IPS DF 6.9 (cell line): ENCODE data around the gene PIP5KL1.

Experiments used
- DNase-seq: peaks from one replicate; pipeline ENCODE4 v3.0.0-alpha.2; 2013; ENCODE audit warnings: low read depth, low spot score
- H3K27ac ChIP-seq: one replicate; pipeline ENCODE4 v1.5.1; 2013; ENCODE audit warnings: low read length, control low read depth
- H3K27me3 ChIP-seq: 2 replicates; pipeline ENCODE4 v1.6.1; 2013; ENCODE audit warnings: mild to moderate bottlenecking, low read length; ENCODE audit not compliant: control insufficient read depth, insufficient read depth
- H3K36me3 ChIP-seq: 2 replicates; pipeline ENCODE4 v1.6.1; 2013; ENCODE audit warnings: low read length; ENCODE audit not compliant: control insufficient read depth, insufficient read depth
- H3K4me1 ChIP-seq: 2 replicates; pipeline ENCODE4 v1.6.1; 2013; ENCODE audit warnings: low read length; ENCODE audit not compliant: control insufficient read depth, insufficient read depth
- H3K4me3 ChIP-seq: 2 replicates; pipeline ENCODE4 v1.5.1; 2013; ENCODE audit warnings: mild to moderate bottlenecking, low read length
- H3K9me3 ChIP-seq: 2 replicates; pipeline ENCODE4 v1.6.1; 2013; ENCODE audit warnings: low read length, inconsistent platforms; ENCODE audit not compliant: control insufficient read depth, insufficient read depth
- WGBS: extraction: QIAGEN DNeasy Blood & Tissue Kit; methylation state at CpG from one replicate; pipeline ENCODE4 v1.1.7; 2013; ENCODE audit warnings: mixed read lengths, missing lambda C conversion rate; ENCODE audit not compliant: insufficient read length, insufficient coverage; 5-methylcytosine and 5-hydroxymethylcytosine counted together

Gene PIP5KL1

DNA sequence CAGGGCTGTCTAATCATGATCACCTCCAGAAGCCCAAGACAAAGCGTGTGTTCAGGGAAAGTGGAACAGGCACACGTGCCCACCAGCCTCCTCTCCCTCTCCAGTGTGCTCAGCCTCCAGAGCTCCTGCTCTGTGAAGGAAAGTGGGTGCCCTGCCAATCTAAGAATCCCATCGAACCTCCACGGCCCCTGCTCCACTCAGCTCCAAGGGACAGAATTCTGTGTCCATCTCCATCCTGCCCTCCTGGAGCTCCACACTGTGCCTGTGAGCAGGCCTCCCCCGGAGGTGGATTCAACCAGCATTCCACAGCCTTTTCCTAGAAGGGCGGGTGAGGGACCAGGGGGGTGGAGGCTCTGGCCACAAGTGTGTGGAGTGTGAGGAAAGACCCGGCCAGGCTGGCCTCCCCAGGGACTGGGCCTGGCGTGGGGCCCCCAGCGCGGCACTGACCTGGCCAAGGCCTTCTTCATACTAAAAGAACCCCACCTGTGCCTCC, 44.2 kb upstream of the PIP5KL1 start:
- no peak for DNase-seq
- Histone ChIP-seq H3K27ac (no peak overlapping the region), H3K27me3 (no peaks in the 10 kb centered on the region), H3K9me3 (no peaks in the 10 kb centered on the region), H3K4me3 (no peak overlapping the region), H3K36me3 (no peaks in the 10 kb centered on the region), H3K4me1 (peaks cover 22% of the 10 kb centered on the region)
- no CpG with 5 or more reads among the region's 10 CpGs for WGBS

GRCh38 chr9:127974001-127974768, 43.6 kb upstream of the PIP5KL1 start:
- Histone ChIP-seq H3K36me3 (no peaks in the 10 kb centered on the region), H3K4me3 (no peak overlapping the region), H3K27me3 (no peaks in the 10 kb centered on the region), H3K4me1 (peaks cover 22% of the 10 kb centered on the region), H3K27ac (no peak overlapping the region), H3K9me3 (no peaks in the 10 kb centered on the region)
- no peak for DNase-seq
- WGBS = no CpG with 5 or more reads among the region's 12 CpGs

DNA sequence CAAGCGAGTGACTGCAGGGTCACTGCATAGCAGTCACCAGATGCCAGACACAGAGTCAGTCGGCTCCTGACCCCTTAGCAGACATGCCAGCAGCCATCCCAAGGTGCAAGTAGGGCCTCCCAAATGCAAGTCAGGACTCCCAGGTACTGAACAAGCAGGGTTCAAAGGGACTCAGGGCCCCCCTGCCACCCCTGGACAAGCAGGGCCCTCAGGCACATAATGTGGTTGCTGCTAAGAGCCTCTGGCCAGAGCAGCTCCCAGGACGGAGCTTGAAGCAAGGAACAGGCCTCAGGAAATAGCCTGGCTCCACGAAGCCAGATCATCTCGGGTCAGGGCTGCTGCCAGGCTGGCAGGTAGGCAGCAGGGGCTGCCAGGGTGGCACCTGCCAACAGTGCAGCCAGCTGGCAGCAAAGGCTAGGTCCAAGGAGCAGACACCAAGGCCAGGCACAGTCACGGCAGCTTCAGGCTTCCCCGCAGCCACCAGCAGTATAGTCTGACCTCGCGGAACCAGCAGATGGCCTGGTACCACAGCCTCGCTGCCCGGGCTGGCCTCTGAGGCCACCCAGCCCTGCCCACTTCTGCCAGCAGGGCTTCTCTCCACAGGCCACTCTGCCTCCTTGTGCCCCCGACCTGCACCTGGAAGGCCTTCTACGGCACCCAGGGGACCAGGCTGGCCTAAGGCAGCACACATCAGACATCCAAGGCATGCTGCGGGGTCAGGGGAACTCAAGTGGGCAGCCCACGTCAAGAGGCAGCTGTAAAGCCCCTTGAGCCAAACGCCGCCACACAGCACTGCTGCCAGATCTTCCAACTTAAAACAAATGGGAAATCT, 42.8 kb upstream of the PIP5KL1 start:
- H3K4me3 ChIP-seq = no peak overlapping the region
- no peaks in the 10 kb centered on the region for H3K27me3 ChIP-seq
- no peaks in the 10 kb centered on the region for H3K36me3 ChIP-seq
- WGBS = no CpG with 5 or more reads among the region's 17 CpGs
- peaks cover 22% of the 10 kb centered on the region for H3K4me1 ChIP-seq
- H3K27ac ChIP-seq = no peak overlapping the region
- H3K9me3 ChIP-seq = no peaks in the 10 kb centered on the region
- no peak for DNase-seq

DNA sequence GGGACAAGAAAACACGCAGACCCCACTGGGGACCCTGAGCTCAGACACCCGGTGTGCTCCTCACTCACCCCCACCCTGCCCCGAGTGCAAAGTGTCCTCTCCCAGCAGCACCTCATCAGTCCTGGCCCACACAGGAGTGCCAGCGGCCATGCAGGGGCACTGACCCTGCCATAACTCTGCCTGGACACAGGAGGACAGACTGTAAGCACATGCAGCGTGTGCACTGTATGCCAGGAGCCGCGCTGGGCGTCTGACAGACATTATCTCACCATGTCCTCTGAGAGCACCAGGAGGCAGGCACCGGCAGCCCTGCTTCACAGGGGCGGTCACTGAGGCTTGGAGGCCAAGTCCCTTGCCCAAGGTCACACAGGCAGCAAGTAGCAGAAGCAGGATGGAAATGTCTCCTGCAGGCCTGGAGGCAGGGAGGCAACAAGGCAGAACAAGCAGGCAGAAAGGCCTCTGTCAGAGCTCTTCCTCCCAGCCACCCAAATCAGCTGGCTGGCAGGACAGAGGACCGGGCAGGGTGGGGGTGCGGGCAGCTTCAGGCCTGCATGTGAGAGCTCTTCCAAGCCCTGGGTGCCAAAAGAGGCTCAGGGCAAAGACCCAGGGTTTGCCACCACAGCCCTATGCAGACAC, 41.8 kb upstream of the PIP5KL1 start:
- no CpG with 5 or more reads among the region's 12 CpGs for WGBS
- no peak overlapping the region for H3K4me3 ChIP-seq
- no peaks in the 10 kb centered on the region for H3K9me3 ChIP-seq
- H3K36me3 ChIP-seq = no peaks in the 10 kb centered on the region
- no peak overlapping the region for H3K27ac ChIP-seq
- H3K4me1 ChIP-seq = peaks cover 22% of the 10 kb centered on the region
- no peak for DNase-seq
- no peaks in the 10 kb centered on the region for H3K27me3 ChIP-seq

DNA sequence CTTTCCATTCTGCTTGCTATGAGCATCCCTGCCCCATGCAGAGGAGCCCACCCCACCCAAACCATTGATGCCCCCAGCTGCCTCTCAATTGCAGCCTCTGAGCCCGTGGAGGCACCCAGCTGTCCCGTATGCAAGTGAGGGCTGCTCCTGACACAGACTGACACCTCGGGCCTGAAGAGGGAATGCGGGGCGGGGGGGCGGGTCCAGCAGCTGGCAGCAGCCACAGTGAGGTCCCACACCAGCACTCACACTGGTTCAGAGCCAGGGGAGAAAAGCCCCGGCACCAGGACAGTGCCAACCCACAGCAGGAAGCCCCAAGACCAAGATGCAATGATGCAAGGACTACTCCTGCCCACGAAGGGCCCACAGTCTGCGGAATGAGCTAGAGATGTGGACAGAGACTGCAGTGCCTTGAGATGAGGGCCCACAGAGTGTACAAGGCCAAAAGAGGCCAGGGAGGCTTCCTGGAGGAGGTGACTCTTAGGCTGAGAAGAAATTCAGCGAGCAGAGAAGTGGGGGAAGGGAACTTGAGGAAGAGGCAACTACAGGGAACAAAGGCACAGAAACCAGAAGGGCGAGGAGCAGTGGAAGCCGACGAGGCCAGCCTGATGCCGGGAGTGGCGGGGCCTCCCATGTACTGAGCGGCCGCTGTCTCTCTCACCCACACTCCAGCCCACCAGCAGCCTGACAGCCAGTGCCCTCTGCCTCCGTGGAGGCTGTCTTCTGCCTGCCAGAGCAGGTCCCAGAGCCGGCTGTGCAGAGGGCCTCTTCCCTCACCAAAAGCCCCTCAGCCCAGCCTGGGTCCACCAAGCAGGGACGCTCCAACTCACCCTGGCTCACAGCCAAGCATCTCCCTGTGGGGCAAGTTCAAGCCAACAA, 41.0 kb upstream of the PIP5KL1 start:
- Histone ChIP-seq H3K27me3 (no peaks in the 10 kb centered on the region), H3K36me3 (no peaks in the 10 kb centered on the region), H3K4me1 (peaks cover 23% of the 10 kb centered on the region), H3K9me3 (no peaks in the 10 kb centered on the region), H3K4me3 (no peak overlapping the region), H3K27ac (no peak overlapping the region)
- no CpG with 5 or more reads among the region's 20 CpGs for WGBS
- DNase-seq = no peak

GRCh38 chr9:127970401-127971313, 40.1 kb upstream of the PIP5KL1 start:
- no CpG with 5 or more reads among the region's 16 CpGs for WGBS
- no peak overlapping the region for H3K4me3 ChIP-seq
- H3K27ac ChIP-seq = no peak overlapping the region
- H3K36me3 ChIP-seq = no peaks in the 10 kb centered on the region
- H3K9me3 ChIP-seq = no peaks in the 10 kb centered on the region
- H3K4me1 ChIP-seq = peaks cover 24% of the 10 kb centered on the region
- no peaks in the 10 kb centered on the region for H3K27me3 ChIP-seq
- no peak for DNase-seq

DNA sequence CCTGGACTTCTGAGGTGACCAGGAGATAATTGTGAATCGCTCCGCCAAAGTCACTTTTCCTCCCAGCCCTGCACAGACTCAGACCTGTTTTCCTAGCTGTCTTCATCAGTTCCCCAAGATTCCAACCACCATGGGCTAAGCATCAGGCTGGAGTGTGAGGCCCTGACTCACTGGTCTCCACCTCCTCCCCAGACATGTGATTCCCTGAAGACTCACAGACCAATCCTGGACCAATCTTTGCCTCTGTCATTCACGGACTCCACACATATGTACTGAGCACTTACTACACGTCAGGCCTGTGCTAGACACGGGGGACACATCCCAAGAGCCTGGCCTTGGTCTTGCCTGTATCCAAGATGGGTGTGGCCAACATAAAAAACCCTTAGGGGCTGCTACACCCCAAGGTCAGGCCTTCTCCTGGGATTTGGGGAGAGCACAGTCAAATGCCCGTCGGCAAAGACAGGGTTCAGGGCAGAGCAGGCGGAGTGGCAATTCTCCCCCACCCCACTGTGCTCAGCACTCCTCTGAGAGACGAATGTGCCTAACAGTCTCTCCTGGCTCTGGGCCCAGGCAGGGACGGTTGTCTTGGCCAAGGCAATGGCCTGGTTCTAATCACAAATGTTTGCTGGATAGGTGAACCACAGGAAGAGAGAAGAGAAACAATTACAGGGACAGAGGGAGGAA, 38.3 kb upstream of the PIP5KL1 start:
- H3K36me3 ChIP-seq = no peaks in the 10 kb centered on the region
- no peak overlapping the region for H3K27ac ChIP-seq
- no CpG with 5 or more reads among the region's 10 CpGs for WGBS
- no peaks in the 10 kb centered on the region for H3K9me3 ChIP-seq
- DNase-seq = no peak
- H3K4me1 ChIP-seq = peaks cover 25% of the 10 kb centered on the region
- H3K4me3 ChIP-seq = no peak overlapping the region
- no peaks in the 10 kb centered on the region for H3K27me3 ChIP-seq

DNA sequence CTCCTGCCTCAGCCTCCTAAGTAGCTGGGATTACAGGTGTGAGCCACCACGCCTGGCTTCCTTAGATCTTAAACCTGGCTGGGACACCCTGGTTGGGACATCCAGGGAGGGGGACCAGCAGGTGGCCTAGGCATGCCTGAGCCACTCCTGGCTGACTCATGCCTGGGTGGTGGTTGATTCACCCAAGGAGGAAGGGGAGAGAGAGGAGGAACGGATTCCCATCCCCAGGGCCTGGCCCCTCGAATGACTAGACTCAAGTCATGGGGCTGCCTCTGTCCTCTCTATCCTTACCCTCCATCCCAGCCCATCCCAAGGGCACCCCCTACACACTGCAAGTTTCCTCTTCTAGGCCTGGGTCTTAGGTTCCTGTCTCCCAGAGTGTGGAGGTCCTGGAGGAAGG, 37.5 kb upstream of the PIP5KL1 start:
- no peak overlapping the region for H3K4me3 ChIP-seq
- DNase-seq = no peak
- no CpG with 5 or more reads among the region's 3 CpGs for WGBS

More for the DNA sequence above, 37.5 kb upstream of the PIP5KL1 start:
- H3K36me3 ChIP-seq = no peaks in the 10 kb centered on the region
- H3K27me3 ChIP-seq = no peaks in the 10 kb centered on the region
- no peak overlapping the region for H3K27ac ChIP-seq
- H3K9me3 ChIP-seq = no peaks in the 10 kb centered on the region
- H3K4me1 ChIP-seq = peaks cover 27% of the 10 kb centered on the region
